ENCODE results near the gene INTS2. TPM values are rescaled to one million over a fixed set of nuclear protein-coding genes. Genes with fewer than 3 reads are reported as not detected.

The INTS2 gene
- polyA plus RNA-seq, 1 of the 3 experiments (the other 2 are of a cell fraction) = 6.7 TPM

GRCh38 chr17:61869138-61869537, 58.6 kb downstream of the INTS2 start:
- Histone ChIP-seq H3K4me3 (ENCODE audit: low read depth in 2 of 2, low read length in 1 of 2) (no peak overlapping the region), H3K9ac (no peak overlapping the region), H3K9me3 (no peaks in the 10 kb centered on the region), H3F3A (replicated peaks; ENCODE audit: insufficient read depth) (peaks cover 19% of the 10 kb centered on the region), H3K27ac (ENCODE audit: low read depth in 2 of 2, low read length in 1 of 2) (no peak overlapping the region), H3K4me1 (ENCODE audit: control insufficient read depth in 1 of 2, insufficient read depth in 2 of 2, low read depth in 1 of 2, low read length in 1 of 2) (peaks cover 0 to 1% of the 10 kb centered on the region in 2 experiments; a peak in 1 of 4 replicates), H3K27me3 (ENCODE audit: insufficient read depth) (no peaks in the 10 kb centered on the region), H4K20me1 (ENCODE audit: insufficient read depth) (no peaks in the 10 kb centered on the region), H3K79me2 (ENCODE audit: insufficient read depth) (no peaks in the 10 kb centered on the region), H3K4me2 (no peak overlapping the region), H3K9me2 (no peaks in the 10 kb centered on the region), H3K36me3 (replicated peaks in 1 of 2; ENCODE audit: control insufficient read depth in 1 of 2, insufficient read depth in 2 of 2, low read length in 1 of 2) (peaks cover 68 to 70% of the 10 kb centered on the region in 2 experiments), H2AFZ (ENCODE audit: low read depth) (no peak overlapping the region)
- no peak for TF ChIP-seq GABPA (IDR thresholded peaks at IDR 0.05; ENCODE audit: low read depth)
- no peak for DNase-seq
- ChIA-PET POLR2A (no interaction called here), CTCF (no interaction called here)
- WGBS (ENCODE audit: low lambda C conversion rate) = 97% methylated on average over 3 of the region's 3 CpGs

DNA sequence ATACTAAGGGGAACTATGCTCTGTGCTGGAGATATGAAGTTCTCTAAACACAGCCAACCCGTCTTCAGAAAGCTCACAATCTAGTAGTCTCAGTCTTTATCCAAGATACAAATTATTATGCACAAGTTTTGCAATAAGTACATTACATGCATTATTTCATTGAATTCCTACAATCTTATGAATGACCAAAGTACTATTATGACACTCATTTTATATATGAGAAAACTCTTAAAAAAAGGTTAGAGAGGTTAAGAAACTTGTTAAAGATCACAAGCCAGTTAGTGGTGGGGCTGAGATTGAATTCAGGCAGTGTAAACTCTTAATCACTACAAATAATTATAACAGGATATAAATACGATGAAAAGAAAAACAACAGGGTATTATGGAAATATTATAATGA, 59.7 kb downstream of the INTS2 start:
- POLR2A ChIA-PET = no interaction called here
- Histone ChIP-seq H3K9ac (no peak overlapping the region), H3K4me1 (ENCODE audit: control insufficient read depth in 1 of 2, insufficient read depth in 2 of 2, low read depth in 1 of 2, low read length in 1 of 2) (peaks cover 0 to 5% of the 10 kb centered on the region in 2 experiments; a peak in 2 of 4 replicates), H3K27me3 (ENCODE audit: insufficient read depth) (no peaks in the 10 kb centered on the region), H3F3A (replicated peaks; ENCODE audit: insufficient read depth) (peaks cover 20% of the 10 kb centered on the region), H2AFZ (ENCODE audit: low read depth) (no peak overlapping the region), H3K79me2 (ENCODE audit: insufficient read depth) (no peaks in the 10 kb centered on the region), H3K27ac (ENCODE audit: low read depth in 2 of 2, low read length in 1 of 2) (no peak overlapping the region), H3K4me2 (no peak overlapping the region), H3K9me2 (no peaks in the 10 kb centered on the region), H3K9me3 (no peaks in the 10 kb centered on the region), H3K4me3 (ENCODE audit: low read depth in 2 of 2, low read length in 1 of 2) (no peak overlapping the region), H3K36me3 (replicated peaks in 1 of 2; ENCODE audit: control insufficient read depth in 1 of 2, insufficient read depth in 2 of 2, low read length in 1 of 2) (peaks cover 62 to 65% of the 10 kb centered on the region in 2 experiments), H4K20me1 (ENCODE audit: insufficient read depth) (no peaks in the 10 kb centered on the region)
- no peak for DNase-seq
- CTCF ChIA-PET = interaction anchor here (0.7 to 1.0 kb wide), 2 partner anchors 53 to 1136 kb away, joined by 3 read pairs; no protein-coding TSS in a partner anchor
- no peak for TF ChIP-seq MEF2A (IDR thresholded peaks at IDR 0.05; ENCODE audit: borderline replicate concordance, low read depth)
- TF ChIP-seq POLR2AphosphoS5 (IDR thresholded peaks at IDR 0.05; ENCODE audit: low read depth, low read length) = no peak
- 95% methylated on average over 2 of the region's 2 CpGs for WGBS (ENCODE audit: low lambda C conversion rate)

- CTCF ChIA-PET = interaction anchor here (1.5 kb wide), 1 partner anchor 33 kb away, joined by 3 read pairs; no protein-coding TSS in a partner anchor
- POLR2A ChIA-PET = no interaction called here
- TF ChIP-seq, protein P1, sequence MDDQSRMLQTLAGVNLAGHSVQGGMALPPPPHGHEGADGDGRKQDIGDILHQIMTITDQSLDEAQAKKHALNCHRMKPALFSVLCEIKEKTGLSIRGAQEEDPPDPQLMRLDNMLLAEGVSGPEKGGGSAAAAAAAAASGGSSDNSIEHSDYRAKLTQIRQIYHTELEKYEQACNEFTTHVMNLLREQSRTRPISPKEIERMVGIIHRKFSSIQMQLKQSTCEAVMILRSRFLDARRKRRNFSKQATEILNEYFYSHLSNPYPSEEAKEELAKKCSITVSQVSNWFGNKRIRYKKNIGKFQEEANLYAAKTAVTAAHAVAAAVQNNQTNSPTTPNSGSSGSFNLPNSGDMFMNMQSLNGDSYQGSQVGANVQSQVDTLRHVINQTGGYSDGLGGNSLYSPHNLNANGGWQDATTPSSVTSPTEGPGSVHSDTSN (IDR thresholded peaks at IDR 0.05) = no peak
- TF ChIP-seq FOSL2 (IDR thresholded peaks at IDR 0.05; ENCODE audit: borderline replicate concordance, low read depth) (no peak), USF1 (IDR thresholded peaks at IDR 0.05; ENCODE audit: borderline replicate concordance, low read depth) (no peak)
- peaks cover 56 to 59% of the 10 kb centered on the region in 2 experiments for H3K36me3 ChIP-seq (replicated peaks in 1 of 2; ENCODE audit: control insufficient read depth in 1 of 2, insufficient read depth in 2 of 2, low read length in 1 of 2)
- no peak overlapping the region for H2AFZ ChIP-seq (ENCODE audit: low read depth)
- H3K9ac ChIP-seq = no peak overlapping the region
- no peaks in the 10 kb centered on the region for H3K9me2 ChIP-seq
- H3K79me2 ChIP-seq (ENCODE audit: insufficient read depth) = peaks cover 10% of the 10 kb centered on the region
- no peak for DNase-seq
- no peak overlapping the region for H3K4me3 ChIP-seq (ENCODE audit: low read depth in 2 of 2, low read length in 1 of 2)
- no peak overlapping the region for H3K27ac ChIP-seq (ENCODE audit: low read depth in 2 of 2, low read length in 1 of 2)
- H3K4me2 ChIP-seq = no peak overlapping the region
- H3K27me3 ChIP-seq (ENCODE audit: insufficient read depth) = no peaks in the 10 kb centered on the region
- peaks cover 29% of the 10 kb centered on the region for H3F3A ChIP-seq (replicated peaks; ENCODE audit: insufficient read depth)
- no peaks in the 10 kb centered on the region for H4K20me1 ChIP-seq (ENCODE audit: insufficient read depth)
- H3K9me3 ChIP-seq = no peaks in the 10 kb centered on the region
- peaks cover 5 to 12% of the 10 kb centered on the region in 2 experiments; a peak in 3 of 4 replicates for H3K4me1 ChIP-seq (ENCODE audit: control insufficient read depth in 1 of 2, insufficient read depth in 2 of 2, low read depth in 1 of 2, low read length in 1 of 2)
Observed at GRCh38 chr17:61867033-61867432, 60.7 kb downstream of the INTS2 start.
